NCI-H128 (cell line): ENCODE results near the gene EDDM13.
"Not testable (repeated sequence)": the region's sequence is repeated elsewhere in the genome, so short reads cannot be mapped to it uniquely, and the experiment has no call there.

Experiments
- DNase-seq: peaks from one replicate; lab custom pipeline; 2025; ENCODE audit not compliant: unreplicated experiment; lab: John Stamatoyannopoulos, UW

EDDM13 gene

GRCh38 chr19:56295531-56296455 lies 23.2 kb downstream of the EDDM13 start:
- DNase-seq = no peak

GRCh38 chr19:56297010-56297409 lies 24.5 kb downstream of the EDDM13 start:
- DNase-seq = no peak

- no peak for DNase-seq
These were observed 27.1 kb downstream of the EDDM13 start for GRCh38 chr19:56299688-56300087.

- no peak for DNase-seq
These were observed 28.6 kb downstream of the EDDM13 start for GRCh38 chr19:56301155-56301554.

GRCh38 chr19:56301886-56302620 lies 29.5 kb downstream of the EDDM13 start:
- DNase-seq = no peak

GRCh38 chr19:56304243-56304642 lies 31.7 kb downstream of the EDDM13 start:
- DNase-seq = no peak

- no peak for DNase-seq
These were observed 33.5 kb downstream of the EDDM13 start for GRCh38 chr19:56306016-56306415.

GRCh38 chr19:56307062-56307461 lies 34.5 kb downstream of the EDDM13 start:
- DNase-seq = not testable (repeated sequence)

- DNase-seq = no peak
These were observed 36.2 kb downstream of the EDDM13 start for GRCh38 chr19:56308792-56309191.

- no peak for DNase-seq
These were observed 37.1 kb downstream of the EDDM13 start for GRCh38 chr19:56309511-56310185.

- no peak for DNase-seq
These were observed 37.9 kb downstream of the EDDM13 start for GRCh38 chr19:56310462-56310861.

GRCh38 chr19:56312342-56312741 lies 39.8 kb downstream of the EDDM13 start:
- DNase-seq = no peak

- DNase-seq = no peak
These were observed 40.5 kb downstream of the EDDM13 start for GRCh38 chr19:56312787-56313657.

GRCh38 chr19:56314018-56314380 lies 41.5 kb downstream of the EDDM13 start:
- DNase-seq = no peak

GRCh38 chr19:56314381-56315076 lies 42.0 kb downstream of the EDDM13 start, which contains the start of gene ZSCAN5A:
Gene ZSCAN5A, minus strand, starts transcription at chr19:56314839. Its CDS starts 89,793 bp downstream, at chr19:56225046.
- peak; percentile 93 for DNase-seq

GRCh38 chr19:56315077-56315828 lies 42.7 kb downstream of the EDDM13 start:
- DNase-seq = peak; percentile 92

GRCh38 chr19:56316728-56317127 lies 44.2 kb downstream of the EDDM13 start:
- no peak for DNase-seq

GRCh38 chr19:56317749-56318148 lies 45.2 kb downstream of the EDDM13 start:
- DNase-seq = no peak

GRCh38 chr19:56319991-56320390 lies 47.4 kb downstream of the EDDM13 start:
- DNase-seq = no peak
